ENCODE measurements around the gene PSMB1. TPM values are rescaled to one million over a fixed set of nuclear protein-coding genes. Genes with fewer than 3 reads are reported as not detected.

PSMB1 gene
- total and polyA plus RNA-seq, 2 donors (not counting 1 experiment from before 2014, with no cell fraction given) = 94.3 to 134 TPM

DNA sequence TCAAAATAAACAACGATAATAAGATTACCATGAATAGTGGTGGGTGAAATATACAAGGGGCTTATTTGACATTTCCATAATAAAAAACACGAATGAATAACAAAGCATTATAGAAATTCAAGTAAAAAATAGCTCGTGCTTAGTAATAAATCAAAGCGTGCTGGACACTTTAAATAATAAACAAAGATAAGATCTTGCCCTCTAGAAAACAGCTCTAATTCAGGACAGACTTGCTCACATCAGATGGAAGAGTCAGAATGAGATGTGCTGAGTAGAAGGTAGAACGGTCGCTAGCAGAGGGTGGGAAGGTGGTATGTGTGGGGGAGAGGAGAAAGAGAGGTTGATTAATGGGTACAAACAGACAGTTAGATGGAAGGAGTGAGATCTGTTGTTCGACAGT lies 27.3 kb downstream of the PSMB1 start:
- Histone ChIP-seq H4K20me1 (ENCODE audit: control insufficient read depth, insufficient read depth, low read length, poor library complexity, severe bottlenecking) (no peaks in the 10 kb centered on the region), H3K36me3 (replicated peaks in 1 of 2; ENCODE audit: control extremely low read depth in 1 of 2, control insufficient read depth in 1 of 2, extremely low read depth in 1 of 2, insufficient read depth in 2 of 2, low read length in 1 of 2) (no peaks in the 10 kb centered on the region), H3K4me2 (replicated peaks; ENCODE audit: low read depth, low read length, poor library complexity, severe bottlenecking) (no peak overlapping the region), H3K4me1 (ENCODE audit: control insufficient read depth in 2 of 2, insufficient read depth in 2 of 2, low read length in 2 of 2) (no peaks in the 10 kb centered on the region), H3K9me3 (ENCODE audit: control extremely low read depth in 1 of 3, control insufficient read depth in 2 of 3, insufficient read depth in 1 of 3, low read length in 2 of 3) (no peaks in the 10 kb centered on the region), H3K79me2 (ENCODE audit: control insufficient read depth, insufficient read depth, low read length) (no peaks in the 10 kb centered on the region), H3K27ac (ENCODE audit: low read length in 2 of 2) (no peak overlapping the region), H3K4me3 (ENCODE audit: control extremely low read depth in 1 of 5, extremely low read depth in 1 of 5, insufficient read depth in 1 of 5, low read depth in 2 of 5, low read length in 4 of 5) (no peak overlapping the region), H3K27me3 (replicated peaks in 1 of 4; ENCODE audit: control extremely low read depth in 1 of 4, control insufficient read depth in 3 of 4, insufficient read depth in 4 of 4, low read length in 3 of 4) (peaks cover 0 to 4% (median 0%) of the 10 kb centered on the region in 4 experiments), H2AFZ (ENCODE audit: insufficient read depth, low read depth, low read length, poor library complexity, severe bottlenecking) (no peak overlapping the region), H3K9ac (ENCODE audit: low read length) (no peak overlapping the region)
- WGBS (ENCODE audit: insufficient coverage) = 93% methylated on average over 2 of the region's 7 CpGs
- CTCF ChIA-PET = interaction anchor here (0.8 to 1.3 kb wide), 2 partner anchors 9 to 12 kb away, joined by 3 to 4 read pairs; no protein-coding TSS in a partner anchor
- H3K4me3 Mint-ChIP-seq = no peak overlapping the region
- TF ChIP-seq, protein P1, sequence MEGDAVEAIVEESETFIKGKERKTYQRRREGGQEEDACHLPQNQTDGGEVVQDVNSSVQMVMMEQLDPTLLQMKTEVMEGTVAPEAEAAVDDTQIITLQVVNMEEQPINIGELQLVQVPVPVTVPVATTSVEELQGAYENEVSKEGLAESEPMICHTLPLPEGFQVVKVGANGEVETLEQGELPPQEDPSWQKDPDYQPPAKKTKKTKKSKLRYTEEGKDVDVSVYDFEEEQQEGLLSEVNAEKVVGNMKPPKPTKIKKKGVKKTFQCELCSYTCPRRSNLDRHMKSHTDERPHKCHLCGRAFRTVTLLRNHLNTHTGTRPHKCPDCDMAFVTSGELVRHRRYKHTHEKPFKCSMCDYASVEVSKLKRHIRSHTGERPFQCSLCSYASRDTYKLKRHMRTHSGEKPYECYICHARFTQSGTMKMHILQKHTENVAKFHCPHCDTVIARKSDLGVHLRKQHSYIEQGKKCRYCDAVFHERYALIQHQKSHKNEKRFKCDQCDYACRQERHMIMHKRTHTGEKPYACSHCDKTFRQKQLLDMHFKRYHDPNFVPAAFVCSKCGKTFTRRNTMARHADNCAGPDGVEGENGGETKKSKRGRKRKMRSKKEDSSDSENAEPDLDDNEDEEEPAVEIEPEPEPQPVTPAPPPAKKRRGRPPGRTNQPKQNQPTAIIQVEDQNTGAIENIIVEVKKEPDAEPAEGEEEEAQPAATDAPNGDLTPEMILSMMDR (IDR thresholded peaks at IDR 0.05) = no peak
- TF ChIP-seq EZH2 (IDR thresholded peaks at IDR 0.05; ENCODE audit: borderline replicate concordance, insufficient read depth, low read depth, low read length, poor library complexity, severe bottlenecking) = no peak
- intact Hi-C loops (cut with micrococcal nuclease) = no loop called here
- peaks cover 6% of the 10 kb centered on the region for H3K27me3 Mint-ChIP-seq
- H3K9me3 Mint-ChIP-seq (ENCODE audit: insufficient read depth) = no peaks in the 10 kb centered on the region
- ATAC-seq (ENCODE audit: low read depth) (no peak), DNase-seq (no peak)
- H3K27ac Mint-ChIP-seq = no peak overlapping the region
- no peaks in the 10 kb centered on the region for H3K4me1 Mint-ChIP-seq
- POLR2A ChIA-PET = no interaction called here

GRCh38 chr6:170524172-170524502 lies 29.0 kb downstream of the PSMB1 start:
- Histone ChIP-seq H3K4me3 (ENCODE audit: control extremely low read depth in 1 of 5, extremely low read depth in 1 of 5, insufficient read depth in 1 of 5, low read depth in 2 of 5, low read length in 4 of 5) (no peak overlapping the region), H2AFZ (ENCODE audit: insufficient read depth, low read depth, low read length, poor library complexity, severe bottlenecking) (no peak overlapping the region), H3K79me2 (ENCODE audit: control insufficient read depth, insufficient read depth, low read length) (no peaks in the 10 kb centered on the region), H3K27ac (ENCODE audit: low read length in 2 of 2) (no peak overlapping the region), H3K27me3 (replicated peaks in 1 of 4; ENCODE audit: control extremely low read depth in 1 of 4, control insufficient read depth in 3 of 4, insufficient read depth in 4 of 4, low read length in 3 of 4) (peaks cover 0 to 4% (median under 1%) of the 10 kb centered on the region in 4 experiments), H3K4me1 (ENCODE audit: control insufficient read depth in 2 of 2, insufficient read depth in 2 of 2, low read length in 2 of 2) (no peaks in the 10 kb centered on the region), H3K9ac (ENCODE audit: low read length) (no peak overlapping the region), H3K9me3 (ENCODE audit: control extremely low read depth in 1 of 3, control insufficient read depth in 2 of 3, insufficient read depth in 1 of 3, low read length in 2 of 3) (no peaks in the 10 kb centered on the region), H4K20me1 (ENCODE audit: control insufficient read depth, insufficient read depth, low read length, poor library complexity, severe bottlenecking) (no peaks in the 10 kb centered on the region), H3K4me2 (replicated peaks; ENCODE audit: low read depth, low read length, poor library complexity, severe bottlenecking) (no peak overlapping the region), H3K36me3 (replicated peaks in 1 of 2; ENCODE audit: control extremely low read depth in 1 of 2, control insufficient read depth in 1 of 2, extremely low read depth in 1 of 2, insufficient read depth in 2 of 2, low read length in 1 of 2) (no peaks in the 10 kb centered on the region)
- H3K4me3 Mint-ChIP-seq = no peak overlapping the region
- intact Hi-C loops (cut with micrococcal nuclease) = no loop called here
- no peaks in the 10 kb centered on the region for H3K9me3 Mint-ChIP-seq (ENCODE audit: insufficient read depth)
- 90% methylated on average over 4 of the region's 5 CpGs for WGBS (ENCODE audit: insufficient coverage)
- ATAC-seq (ENCODE audit: low read depth) (no peak), DNase-seq (no peak)
- POLR2A ChIA-PET = no interaction called here
- peaks cover 18% of the 10 kb centered on the region for H3K27me3 Mint-ChIP-seq
- CTCF ChIA-PET = no interaction called here
- TF ChIP-seq, protein P1 (IDR thresholded peaks at IDR 0.05) = no peak
- H3K4me1 Mint-ChIP-seq = no peaks in the 10 kb centered on the region
- no peak overlapping the region for H3K27ac Mint-ChIP-seq
